Neural cell (in vitro differentiated cells): ENCODE data around the gene SLIT3. TPM values are rescaled to one million over a fixed set of nuclear protein-coding genes. Genes with fewer than 3 reads are reported as not detected.

Source experiments
- H2AFZ ChIP-seq: fragments of 200-600, 300-800 bp; sonication (generic), shearing (Covaris generic); 2 replicates; pipeline ENCODE4 v1.6.0; 2014; ENCODE audit warnings: low read depth, mild to moderate bottlenecking, antibody characterized with exemption, low read length, moderate library complexity
- H3F3A ChIP-seq: fragments of 200-600 bp; shearing (Covaris generic); 2 replicates; pipeline ENCODE4 v1.6.1; 2016; ENCODE audit warnings: mild to moderate bottlenecking, moderate library complexity, mixed read lengths, antibody characterized with exemption, low read length; ENCODE audit not compliant: insufficient read depth, poor library complexity, severe bottlenecking
- H3K27ac ChIP-seq: fragments of 200-600, 300-800 bp; sonication (generic), shearing (Covaris generic); 2 replicates; pipeline ENCODE4 v1.5.1; 2014; ENCODE audit warnings: mild to moderate bottlenecking, low read length, moderate library complexity
- H3K27me3 ChIP-seq: fragments of 300-800, 200-600 bp; sonication (generic), shearing (Covaris generic); 2 replicates; pipeline ENCODE4 v1.6.0; 2014; ENCODE audit warnings: mild to moderate bottlenecking, low read depth, low read length, moderate library complexity; ENCODE audit not compliant: insufficient read depth
- H3K36me3 ChIP-seq: fragments of 300-800, 200-600 bp; sonication (generic), shearing (Covaris generic); 2 replicates; pipeline ENCODE4 v1.5.1; 2014; ENCODE audit warnings: mild to moderate bottlenecking, antibody characterized with exemption, low read length, moderate library complexity; ENCODE audit not compliant: insufficient read depth
- H3K4me2 ChIP-seq: fragments of 300-800, 200-600 bp; sonication (generic), shearing (Covaris generic); 2 replicates; pipeline ENCODE4 v1.6.0; 2014; ENCODE audit warnings: mild to moderate bottlenecking, low read length
- H3K4me3 ChIP-seq: fragments of 300-800, 200-600 bp; sonication (generic), shearing (Covaris generic); 2 replicates; pipeline ENCODE4 v1.5.1; 2014; ENCODE audit warnings: mild to moderate bottlenecking, low read length, moderate library complexity
- H3K79me2 ChIP-seq: fragments of 200-600 bp; shearing (Covaris generic); replicated peaks from 2 replicates; pipeline ENCODE4 v1.6.0; 2014; ENCODE audit warnings: mild to moderate bottlenecking, low read length, moderate library complexity; ENCODE audit not compliant: insufficient read depth
- H3K9ac ChIP-seq: fragments of 300-800, 200-600 bp; sonication (generic), shearing (Covaris generic); 2 replicates; pipeline ENCODE4 v1.6.1; 2016; ENCODE audit warnings: mild to moderate bottlenecking, low read length, mixed read lengths
- H3K9me2 ChIP-seq: fragments of 200-600 bp; shearing (Covaris generic); 2 replicates; pipeline ENCODE4 v1.6.1; 2016; ENCODE audit warnings: mild to moderate bottlenecking, low read length, mixed read lengths; ENCODE audit not compliant: insufficient read depth
- H3K9me3 ChIP-seq: fragments of 200-600, 300-800 bp; sonication (generic), shearing (Covaris generic); 2 replicates; pipeline ENCODE4 v1.6.1; 2016; ENCODE audit warnings: mild to moderate bottlenecking, mixed run types, low read length, moderate library complexity, mixed read lengths
- H4K20me1 ChIP-seq: fragments of 200-600 bp; shearing (Covaris generic); 2 replicates; pipeline ENCODE4 v1.6.1; 2016; ENCODE audit warnings: mild to moderate bottlenecking, mixed run types; ENCODE audit not compliant: insufficient read depth
- EP300 ChIP-seq: fragments of 450-650 bp; conservative IDR thresholded peaks from 2 replicates; pipeline ENCODE4 v1.6.1; 2014; ENCODE audit warnings: antibody characterized with exemption, mild to moderate bottlenecking, moderate library complexity; ENCODE audit not compliant: poor library complexity, severe bottlenecking
- EZH2 ChIP-seq: fragments of 200-600, 300-800 bp; shearing (Covaris generic), sonication (generic); IDR thresholded peaks from 2 replicates; pipeline ENCODE4 v1.6.1; 2014; ENCODE audit warnings: antibody characterized with exemption, low read length, borderline replicate concordance, mild to moderate bottlenecking; ENCODE audit not compliant: insufficient read depth, poor library complexity, severe bottlenecking
- MXI1 ChIP-seq: fragments of 450-650 bp; conservative IDR thresholded peaks from 2 replicates; pipeline ENCODE4 v1.6.1; 2014; ENCODE audit warnings: antibody characterized with exemption, mild to moderate bottlenecking; ENCODE audit not compliant: poor library complexity, severe bottlenecking
- POLR2AphosphoS5 ChIP-seq: IDR thresholded peaks from 2 replicates; pipeline ENCODE4 v1.6.1; 2012
- RAD21 ChIP-seq: fragments of 450-650 bp; conservative IDR thresholded peaks from 2 replicates; pipeline ENCODE4 v1.6.1; 2014; ENCODE audit warnings: antibody characterized with exemption, mild to moderate bottlenecking, moderate library complexity
- SMC3 ChIP-seq: fragments of 450-650 bp; conservative IDR thresholded peaks from 2 replicates; pipeline ENCODE4 v1.6.1; 2014; ENCODE audit warnings: antibody characterized with exemption, mild to moderate bottlenecking, moderate library complexity; ENCODE audit not compliant: poor library complexity
- TAF1 ChIP-seq: IDR thresholded peaks from 2 replicates; pipeline ENCODE4 v1.6.1; 2012; ENCODE audit warnings: low read depth
- polyA plus RNA-seq: library from polyadenylated mRNA; depleted of rRNA; stranded (reverse); fragments of >200 nt; gene quantifications from 2 replicates; pipeline ENCODE4 v1.2.3, GENCODE V29; 2014
- TF ChIP-seq, protein P1 (sequence below): IDR thresholded peaks from 2 replicates; pipeline ENCODE4 v1.6.1; 2012; ENCODE audit warnings: borderline replicate concordance
- TF ChIP-seq, protein P2 (sequence below): fragments of 450-650 bp; IDR thresholded peaks from 2 replicates; pipeline ENCODE4 v1.5.1; 2014; ENCODE audit warnings: antibody characterized with exemption, mild to moderate bottlenecking, moderate library complexity; ENCODE audit not compliant: poor library complexity, severe bottlenecking

Gene SLIT3
- polyA plus RNA-seq, 1 donor from 2014 or later, result 1.2 TPM

DNA sequence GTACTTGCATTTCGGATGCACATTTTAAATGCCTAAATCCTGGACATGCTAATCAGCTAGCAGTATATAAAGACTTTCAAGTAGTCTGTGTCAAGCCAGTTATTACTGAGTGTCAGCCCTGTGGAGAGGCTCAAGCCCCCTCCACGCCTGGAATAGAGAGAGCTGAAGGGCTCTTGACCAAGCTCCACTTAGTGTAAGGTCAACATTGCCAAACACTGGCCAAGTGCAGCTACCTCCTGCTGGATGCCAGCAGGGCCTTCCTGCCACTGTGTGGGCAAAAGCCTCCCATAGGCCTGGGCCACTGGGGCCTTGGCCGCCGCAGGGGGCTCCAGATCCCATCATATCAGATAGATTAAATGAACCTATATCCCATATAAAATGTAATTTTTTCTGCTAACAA, 482.4 kb downstream of the SLIT3 start:
- no peak overlapping the region for H3K4me3 ChIP-seq
- H4K20me1 ChIP-seq, result no peaks in the 10 kb centered on the region
- no peak overlapping the region for H3K27ac ChIP-seq
- no peaks in the 10 kb centered on the region for H3K79me2 ChIP-seq
- no peaks in the 10 kb centered on the region for H3K9me2 ChIP-seq
- no peak overlapping the region for H3K4me2 ChIP-seq
- H2AFZ ChIP-seq, result no peak overlapping the region
- no peaks in the 10 kb centered on the region for H3K36me3 ChIP-seq
- H3K9me3 ChIP-seq, result no peaks in the 10 kb centered on the region
- no peak overlapping the region for H3K9ac ChIP-seq
- TF ChIP-seq EZH2, result no peak
- TF ChIP-seq MXI1, result no peak
- TF ChIP-seq, protein P1, sequence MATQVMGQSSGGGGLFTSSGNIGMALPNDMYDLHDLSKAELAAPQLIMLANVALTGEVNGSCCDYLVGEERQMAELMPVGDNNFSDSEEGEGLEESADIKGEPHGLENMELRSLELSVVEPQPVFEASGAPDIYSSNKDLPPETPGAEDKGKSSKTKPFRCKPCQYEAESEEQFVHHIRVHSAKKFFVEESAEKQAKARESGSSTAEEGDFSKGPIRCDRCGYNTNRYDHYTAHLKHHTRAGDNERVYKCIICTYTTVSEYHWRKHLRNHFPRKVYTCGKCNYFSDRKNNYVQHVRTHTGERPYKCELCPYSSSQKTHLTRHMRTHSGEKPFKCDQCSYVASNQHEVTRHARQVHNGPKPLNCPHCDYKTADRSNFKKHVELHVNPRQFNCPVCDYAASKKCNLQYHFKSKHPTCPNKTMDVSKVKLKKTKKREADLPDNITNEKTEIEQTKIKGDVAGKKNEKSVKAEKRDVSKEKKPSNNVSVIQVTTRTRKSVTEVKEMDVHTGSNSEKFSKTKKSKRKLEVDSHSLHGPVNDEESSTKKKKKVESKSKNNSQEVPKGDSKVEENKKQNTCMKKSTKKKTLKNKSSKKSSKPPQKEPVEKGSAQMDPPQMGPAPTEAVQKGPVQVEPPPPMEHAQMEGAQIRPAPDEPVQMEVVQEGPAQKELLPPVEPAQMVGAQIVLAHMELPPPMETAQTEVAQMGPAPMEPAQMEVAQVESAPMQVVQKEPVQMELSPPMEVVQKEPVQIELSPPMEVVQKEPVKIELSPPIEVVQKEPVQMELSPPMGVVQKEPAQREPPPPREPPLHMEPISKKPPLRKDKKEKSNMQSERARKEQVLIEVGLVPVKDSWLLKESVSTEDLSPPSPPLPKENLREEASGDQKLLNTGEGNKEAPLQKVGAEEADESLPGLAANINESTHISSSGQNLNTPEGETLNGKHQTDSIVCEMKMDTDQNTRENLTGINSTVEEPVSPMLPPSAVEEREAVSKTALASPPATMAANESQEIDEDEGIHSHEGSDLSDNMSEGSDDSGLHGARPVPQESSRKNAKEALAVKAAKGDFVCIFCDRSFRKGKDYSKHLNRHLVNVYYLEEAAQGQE, result no peak
- TF ChIP-seq SMC3, result no peak
- TF ChIP-seq RAD21, result no peak
- TF ChIP-seq, protein P2, sequence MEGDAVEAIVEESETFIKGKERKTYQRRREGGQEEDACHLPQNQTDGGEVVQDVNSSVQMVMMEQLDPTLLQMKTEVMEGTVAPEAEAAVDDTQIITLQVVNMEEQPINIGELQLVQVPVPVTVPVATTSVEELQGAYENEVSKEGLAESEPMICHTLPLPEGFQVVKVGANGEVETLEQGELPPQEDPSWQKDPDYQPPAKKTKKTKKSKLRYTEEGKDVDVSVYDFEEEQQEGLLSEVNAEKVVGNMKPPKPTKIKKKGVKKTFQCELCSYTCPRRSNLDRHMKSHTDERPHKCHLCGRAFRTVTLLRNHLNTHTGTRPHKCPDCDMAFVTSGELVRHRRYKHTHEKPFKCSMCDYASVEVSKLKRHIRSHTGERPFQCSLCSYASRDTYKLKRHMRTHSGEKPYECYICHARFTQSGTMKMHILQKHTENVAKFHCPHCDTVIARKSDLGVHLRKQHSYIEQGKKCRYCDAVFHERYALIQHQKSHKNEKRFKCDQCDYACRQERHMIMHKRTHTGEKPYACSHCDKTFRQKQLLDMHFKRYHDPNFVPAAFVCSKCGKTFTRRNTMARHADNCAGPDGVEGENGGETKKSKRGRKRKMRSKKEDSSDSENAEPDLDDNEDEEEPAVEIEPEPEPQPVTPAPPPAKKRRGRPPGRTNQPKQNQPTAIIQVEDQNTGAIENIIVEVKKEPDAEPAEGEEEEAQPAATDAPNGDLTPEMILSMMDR, result no peak
- TF ChIP-seq EP300, result no peak
- no peak for TF ChIP-seq POLR2AphosphoS5
- TF ChIP-seq TAF1, result no peak
- no peaks in the 10 kb centered on the region for H3K27me3 ChIP-seq
- no peaks in the 10 kb centered on the region for H3F3A ChIP-seq

DNA sequence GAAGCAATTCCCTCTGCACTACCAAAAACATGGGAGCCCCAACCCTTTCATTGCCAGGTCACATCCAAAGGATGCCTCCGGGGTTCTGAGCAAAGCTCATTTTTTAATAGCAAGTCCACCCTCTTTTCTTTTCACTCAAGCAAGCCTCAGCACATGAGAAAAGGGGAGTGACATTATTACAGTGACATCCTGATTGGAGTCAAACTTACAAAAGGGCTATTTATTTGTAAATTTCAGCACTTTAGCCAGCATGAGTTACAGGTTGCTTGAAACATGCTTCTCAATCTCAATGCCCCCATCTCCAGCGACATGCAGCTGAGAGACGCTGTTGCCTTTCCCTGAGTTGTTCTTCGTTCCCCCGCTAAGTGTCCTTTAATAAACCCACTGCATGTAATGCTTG, 483.3 kb downstream of the SLIT3 start:
- Histone ChIP-seq H4K20me1 (no peaks in the 10 kb centered on the region), H3K9me3 (no peaks in the 10 kb centered on the region), H3F3A (no peaks in the 10 kb centered on the region), H3K27ac (no peak overlapping the region), H3K79me2 (no peaks in the 10 kb centered on the region), H3K27me3 (no peaks in the 10 kb centered on the region), H3K4me2 (no peak overlapping the region), H3K9ac (no peak overlapping the region), H3K36me3 (no peaks in the 10 kb centered on the region), H3K9me2 (no peaks in the 10 kb centered on the region), H3K4me3 (no peak overlapping the region), H2AFZ (no peak overlapping the region)
- TF ChIP-seq POLR2AphosphoS5, result no peak
- no peak for TF ChIP-seq SMC3
- no peak for TF ChIP-seq MXI1
- no peak for TF ChIP-seq EZH2
- TF ChIP-seq EP300, result no peak
- TF ChIP-seq TAF1, result no peak
- TF ChIP-seq, protein P2, result no peak
- TF ChIP-seq RAD21, result no peak
- TF ChIP-seq, protein P1, result no peak
